ENCODE data around the gene ZNF670.
"Not testable (repeated sequence)": the region's sequence is repeated elsewhere in the genome, so short reads cannot be mapped to it uniquely, and the experiment has no call there.

The ZNF670 gene

GRCh38 chr1:247078258-247079140 is at the start of gene ZNF670:
Gene ZNF670 (minus strand): TSS chr1:247078811. CDS start chr1:247078596, 215 bp downstream.
- in situ Hi-C loops (cut with HindIII; ENCODE audit: low sequenced_read_pairs), result no loop called here

DNA sequence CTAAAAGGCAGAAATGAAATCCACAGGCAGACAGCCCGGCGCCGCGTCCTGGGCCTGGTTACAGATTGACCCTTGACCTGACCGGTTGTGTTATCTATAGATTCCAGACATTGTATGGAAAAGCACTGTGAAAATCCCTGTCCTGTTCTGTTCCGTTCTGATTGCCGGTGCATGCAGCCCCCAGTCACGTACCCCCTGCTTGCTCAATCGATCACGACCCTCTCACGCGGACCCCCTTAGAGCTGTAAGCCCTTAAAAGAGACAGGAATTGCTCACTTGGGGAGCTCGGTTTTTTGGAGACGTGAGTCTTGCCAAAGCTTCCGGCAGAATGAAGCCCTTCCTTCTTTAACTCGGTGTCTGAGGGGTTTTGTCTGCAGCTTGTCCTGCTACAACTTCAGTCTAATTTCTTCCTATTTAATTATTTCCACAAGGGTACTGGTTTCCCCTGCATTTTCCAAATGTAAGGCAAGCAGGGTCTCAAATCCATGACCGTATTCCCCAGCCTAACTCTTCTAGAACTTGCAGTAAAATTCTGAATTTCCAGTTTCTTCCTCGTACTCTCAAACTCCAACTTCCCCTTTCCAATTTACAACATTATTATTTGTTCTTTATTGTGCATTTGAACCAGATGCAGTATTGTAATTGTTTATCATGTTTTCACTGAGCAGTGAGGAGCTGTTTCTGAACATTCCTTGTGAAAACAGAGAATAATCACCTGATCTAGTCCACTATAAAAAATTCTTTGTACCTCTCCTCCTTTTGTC is 49.1 kb upstream of the ZNF670 start:
- in situ Hi-C loops (cut with HindIII; ENCODE audit: low sequenced_read_pairs), result not testable (repeated sequence)

GRCh38 chr1:247126601-247127000 is 48.0 kb upstream of the ZNF670 start:
- in situ Hi-C loops (cut with HindIII; ENCODE audit: low sequenced_read_pairs), result not testable (repeated sequence)

DNA sequence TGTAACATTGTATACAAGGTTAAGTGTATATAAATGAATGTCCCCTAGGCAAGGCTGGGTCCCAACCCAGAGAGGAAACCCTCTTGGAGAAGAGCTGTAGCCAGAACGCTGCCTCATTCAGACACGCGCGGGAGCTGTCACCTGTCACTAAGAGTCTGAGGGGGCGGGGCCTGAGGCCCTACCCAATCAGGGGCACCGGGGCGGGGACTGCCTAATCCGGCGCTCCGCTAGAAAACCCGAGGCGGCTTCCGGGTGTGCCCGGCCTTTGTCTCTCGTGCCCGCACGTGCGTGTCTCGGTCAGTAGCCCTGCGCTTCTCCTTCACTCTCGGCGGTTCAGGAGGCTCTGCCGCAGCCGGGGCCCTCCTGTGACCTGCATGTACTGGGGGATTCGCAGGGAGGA is 47.6 kb upstream of the ZNF670 start:
- in situ Hi-C loops (cut with HindIII; ENCODE audit: low sequenced_read_pairs), result not testable (repeated sequence)

- in situ Hi-C loops (cut with HindIII; ENCODE audit: low sequenced_read_pairs), result no loop called here
Observed at GRCh38 chr1:247121382-247121781, 42.8 kb upstream of the ZNF670 start.

DNA sequence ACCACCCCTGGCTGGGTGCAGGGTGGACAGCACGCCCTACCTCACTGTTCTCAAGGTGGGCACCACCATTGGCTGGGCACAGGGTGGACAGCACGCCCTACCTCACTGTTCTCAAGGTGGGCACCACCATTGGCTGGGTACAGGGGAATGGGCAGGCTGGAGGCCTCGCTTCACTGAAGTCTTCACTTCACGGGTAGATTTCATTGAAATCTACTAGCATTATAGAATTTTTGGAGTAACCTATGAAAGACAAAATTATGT is 41.7 kb upstream of the ZNF670 start:
- in situ Hi-C loops (cut with HindIII; ENCODE audit: low sequenced_read_pairs), result not testable (repeated sequence)

- in situ Hi-C loops (cut with HindIII; ENCODE audit: low sequenced_read_pairs), result no loop called here
Observed at GRCh38 chr1:247119600-247120407, 41.2 kb upstream of the ZNF670 start.

GRCh38 chr1:247118946-247119446 is 40.4 kb upstream of the ZNF670 start:
- in situ Hi-C loops (cut with HindIII; ENCODE audit: low sequenced_read_pairs), result no loop called here

DNA sequence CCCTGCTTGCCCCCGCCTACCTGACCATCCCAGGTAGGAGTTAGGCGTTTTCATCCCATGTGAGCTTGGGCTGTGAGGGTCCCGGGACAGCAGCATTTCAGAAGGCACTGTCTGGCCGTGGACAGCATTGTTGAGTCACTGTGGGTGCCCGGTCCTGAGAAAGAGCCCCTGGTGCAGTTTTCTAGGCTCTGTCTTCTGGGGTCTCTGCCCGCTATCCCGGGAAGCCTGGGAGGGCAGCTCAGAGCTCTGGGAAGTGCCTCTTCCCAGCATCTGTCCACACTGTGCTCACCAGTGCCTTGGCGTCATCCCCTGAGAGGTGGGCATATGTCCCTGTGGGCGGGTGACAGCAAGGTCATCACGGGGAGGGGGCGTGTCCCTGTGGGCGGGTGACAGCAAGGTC is 36.9 kb upstream of the ZNF670 start:
- in situ Hi-C loops (cut with HindIII; ENCODE audit: low sequenced_read_pairs), result no loop called here

GRCh38 chr1:247115141-247115510 is 36.5 kb upstream of the ZNF670 start:
- in situ Hi-C loops (cut with HindIII; ENCODE audit: low sequenced_read_pairs), result no loop called here

- in situ Hi-C loops (cut with HindIII; ENCODE audit: low sequenced_read_pairs), result no loop called here
Observed at GRCh38 chr1:247114351-247115140, 35.9 kb upstream of the ZNF670 start.

DNA sequence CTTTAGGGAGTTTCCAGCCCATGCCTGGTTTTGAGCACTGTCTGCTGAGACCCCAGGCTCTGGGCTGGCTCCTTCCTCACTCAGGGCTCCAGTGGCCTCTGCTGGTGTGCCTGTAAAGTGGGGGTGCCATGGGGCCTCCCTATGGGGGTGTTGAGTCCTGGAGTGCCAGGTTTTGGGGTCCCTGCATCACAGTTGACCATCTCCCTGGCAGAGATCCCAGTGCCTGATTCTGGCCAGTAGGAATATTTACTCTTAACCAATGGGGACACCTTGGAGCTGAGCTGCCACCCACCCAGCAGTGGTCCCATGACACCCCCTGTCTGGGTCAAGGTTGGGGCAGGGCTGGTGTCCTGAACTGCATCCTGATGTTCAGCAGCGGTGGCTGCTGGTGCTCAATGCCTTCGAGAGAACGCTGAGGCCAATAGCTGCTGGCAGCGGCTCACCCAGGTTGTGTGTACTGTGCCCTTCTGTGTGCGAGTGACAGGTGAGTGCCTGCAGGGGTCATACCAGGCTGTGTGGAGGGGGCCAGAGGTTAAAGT is 35.2 kb upstream of the ZNF670 start:
- in situ Hi-C loops (cut with HindIII; ENCODE audit: low sequenced_read_pairs), result no loop called here

DNA sequence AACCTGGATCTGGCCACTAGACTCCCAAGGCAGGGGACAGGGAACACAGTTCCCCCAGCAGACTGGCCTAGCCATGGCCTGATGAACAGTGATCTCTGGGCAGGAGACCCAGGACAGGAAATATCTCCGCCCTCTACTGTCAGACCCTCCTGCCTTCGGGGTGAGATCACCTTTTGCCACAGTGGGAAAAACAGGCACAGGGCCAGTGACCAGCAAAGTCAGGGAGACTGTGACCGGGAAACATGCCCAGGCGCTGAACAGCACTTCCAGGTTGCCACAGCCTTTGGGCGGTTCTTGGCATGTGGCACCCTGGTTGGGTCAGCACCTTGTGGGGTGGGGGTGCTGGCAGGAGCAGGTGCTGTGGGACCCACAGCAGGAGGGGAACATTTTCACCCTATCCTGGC is 34.5 kb upstream of the ZNF670 start:
- in situ Hi-C loops (cut with HindIII; ENCODE audit: low sequenced_read_pairs), result no loop called here

DNA sequence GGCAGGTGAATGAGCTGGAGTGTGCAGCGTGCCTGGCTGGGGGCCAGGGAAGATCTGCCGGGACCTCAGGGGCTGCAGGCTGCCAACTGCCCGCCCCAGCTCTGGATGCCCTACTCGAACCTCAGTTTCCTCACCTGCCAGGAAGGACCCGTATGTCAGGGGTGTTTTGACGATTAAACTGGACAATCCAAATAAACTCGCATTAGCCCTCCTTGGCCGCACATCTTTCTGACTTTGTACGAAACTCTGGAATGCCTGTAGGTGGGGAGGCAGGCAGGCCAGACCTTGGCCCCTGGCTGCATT is 33.8 kb upstream of the ZNF670 start:
- in situ Hi-C loops (cut with HindIII; ENCODE audit: low sequenced_read_pairs), result no loop called here

GRCh38 chr1:247111700-247112478 is 33.3 kb upstream of the ZNF670 start:
- in situ Hi-C loops (cut with HindIII; ENCODE audit: low sequenced_read_pairs), result no loop called here

DNA sequence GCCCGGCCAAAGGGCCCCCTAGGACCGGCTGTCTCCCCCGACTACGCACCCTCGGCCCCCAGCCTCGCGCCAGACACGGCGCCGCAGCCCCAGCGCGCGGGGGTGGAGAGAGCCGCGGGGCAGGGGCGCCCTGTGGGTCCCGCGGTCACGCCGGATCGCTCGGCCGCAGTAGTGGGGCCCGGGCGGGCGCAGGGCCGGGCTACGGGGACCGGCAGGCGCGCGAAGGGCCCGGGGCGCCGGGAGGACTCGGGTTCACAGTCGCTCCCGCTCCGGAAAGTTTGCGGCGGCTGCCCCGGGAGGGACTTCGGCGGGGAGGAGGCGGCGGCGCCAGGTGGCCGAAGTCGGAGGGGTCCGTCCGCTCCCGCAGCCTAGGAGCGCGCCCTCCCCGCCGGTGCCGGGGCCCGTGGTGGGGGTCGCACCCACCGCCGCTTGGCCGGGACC is 32.7 kb upstream of the ZNF670 start:
- in situ Hi-C loops (cut with HindIII; ENCODE audit: low sequenced_read_pairs), result no loop called here

DNA sequence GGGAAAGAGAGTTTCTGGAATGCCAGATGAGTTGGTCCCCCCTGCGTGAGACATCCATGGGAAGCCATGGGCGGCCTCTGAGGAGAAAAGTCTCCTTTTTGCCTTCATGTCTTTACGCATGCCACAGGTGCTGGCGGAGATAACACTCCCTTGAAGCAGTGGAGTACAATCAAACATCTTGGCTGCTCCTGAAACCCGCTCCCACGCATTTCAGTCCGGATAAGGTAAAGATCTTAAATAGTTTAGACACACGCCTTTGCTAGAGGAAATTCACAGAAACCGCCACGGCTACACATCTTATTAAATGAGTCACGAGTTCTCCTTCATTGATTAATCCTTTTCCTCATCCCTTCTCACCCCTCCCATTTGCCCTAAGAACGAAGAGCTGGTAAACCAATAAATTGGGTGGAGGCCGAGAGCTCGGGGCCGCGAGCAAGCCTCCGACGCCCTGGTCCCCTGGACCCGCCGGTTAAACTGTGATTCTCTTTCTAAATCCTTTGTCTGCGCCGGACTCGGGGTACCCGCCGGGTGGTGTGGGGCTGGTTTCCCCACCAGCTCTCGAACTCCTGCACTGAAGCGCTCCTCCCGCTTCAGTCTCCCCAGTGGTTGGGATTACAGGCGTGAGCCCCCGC is 32.1 kb upstream of the ZNF670 start:
- in situ Hi-C loops (cut with HindIII; ENCODE audit: low sequenced_read_pairs), result no loop called here

- in situ Hi-C loops (cut with HindIII; ENCODE audit: low sequenced_read_pairs), result no loop called here
Observed at GRCh38 chr1:247107694-247108093, 29.1 kb upstream of the ZNF670 start.

DNA sequence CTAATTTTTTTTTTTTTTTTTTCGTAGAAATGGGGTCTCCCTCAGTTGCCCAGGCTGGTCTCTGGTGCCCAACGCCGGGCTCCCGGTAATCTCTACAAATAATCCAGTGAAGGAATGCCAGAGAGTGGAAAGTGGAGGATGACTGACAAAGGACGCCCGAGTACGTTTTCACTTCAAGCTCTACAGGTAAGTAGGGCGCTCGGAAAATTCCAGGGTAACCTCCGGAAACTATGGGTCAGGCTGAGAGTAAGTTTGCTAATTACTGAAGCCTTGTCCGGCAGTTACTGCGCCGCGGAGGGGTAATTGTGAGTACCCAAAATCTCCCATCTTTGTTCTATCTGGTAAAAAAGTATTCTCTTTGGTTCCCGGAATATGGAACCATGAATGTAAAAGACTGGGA is 27.4 kb upstream of the ZNF670 start:
- in situ Hi-C loops (cut with HindIII; ENCODE audit: low sequenced_read_pairs), result no loop called here

All from endothelial cell of hepatic sinusoid (primary cell).